Measurements from ENCODE around the gene GTF2H1.
"Not testable (repeated sequence)": the region's sequence is repeated elsewhere in the genome, so short reads cannot be mapped to it uniquely, and the experiment has no call there.

GTF2H1 gene

DNA sequence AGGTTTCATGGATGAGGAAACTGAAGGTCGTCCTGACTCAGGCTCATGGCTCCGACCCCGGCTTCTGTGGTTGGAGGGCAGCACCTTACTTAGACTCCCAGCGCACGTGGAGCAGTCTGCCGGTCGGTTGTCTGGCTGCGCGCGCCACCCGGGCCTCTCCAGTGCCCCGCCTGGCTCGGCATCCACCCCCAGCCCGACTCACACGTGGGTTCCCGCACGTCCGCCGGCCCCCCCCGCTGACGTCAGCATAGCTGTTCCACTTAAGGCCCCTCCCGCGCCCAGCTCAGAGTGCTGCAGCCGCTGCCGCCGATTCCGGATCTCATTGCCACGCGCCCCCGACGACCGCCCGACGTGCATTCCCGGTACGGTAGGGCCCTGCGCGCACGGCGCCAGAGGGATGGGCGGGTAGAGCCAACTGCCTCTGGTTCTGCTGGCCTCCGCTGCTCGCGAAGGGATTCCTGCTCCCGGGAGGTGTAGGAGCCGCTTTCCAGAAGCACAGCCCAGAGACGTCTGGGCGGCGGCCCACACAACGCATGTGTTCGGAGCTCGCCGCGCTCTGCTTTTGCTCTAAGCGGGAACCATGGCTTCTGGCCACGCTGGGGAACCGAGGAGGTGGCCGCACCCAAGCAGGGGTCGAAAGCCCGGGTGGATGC, 72.0 kb downstream of the GTF2H1 start, which contains the start of gene LDHA:
Gene LDHA (plus strand): TSS at position 289 of the 653 bp plus-strand sequence. CDS start 2,280 bp downstream, outside the sequence.
- peak; percentile 83 for DNase-seq (ENCODE audit: low read depth)
- no peak for TF ChIP-seq CTCF (IDR thresholded peaks at IDR 0.05; ENCODE audit: low read depth, low read length, missing control alignments)
- H3K4me3 ChIP-seq (ENCODE audit: low read depth, low read length), result peak within 1 kb of the TSS; percentile 96
- in situ Hi-C loops (cut with HindIII; ENCODE audit: low sequenced_read_pairs), result no loop called here

DNA sequence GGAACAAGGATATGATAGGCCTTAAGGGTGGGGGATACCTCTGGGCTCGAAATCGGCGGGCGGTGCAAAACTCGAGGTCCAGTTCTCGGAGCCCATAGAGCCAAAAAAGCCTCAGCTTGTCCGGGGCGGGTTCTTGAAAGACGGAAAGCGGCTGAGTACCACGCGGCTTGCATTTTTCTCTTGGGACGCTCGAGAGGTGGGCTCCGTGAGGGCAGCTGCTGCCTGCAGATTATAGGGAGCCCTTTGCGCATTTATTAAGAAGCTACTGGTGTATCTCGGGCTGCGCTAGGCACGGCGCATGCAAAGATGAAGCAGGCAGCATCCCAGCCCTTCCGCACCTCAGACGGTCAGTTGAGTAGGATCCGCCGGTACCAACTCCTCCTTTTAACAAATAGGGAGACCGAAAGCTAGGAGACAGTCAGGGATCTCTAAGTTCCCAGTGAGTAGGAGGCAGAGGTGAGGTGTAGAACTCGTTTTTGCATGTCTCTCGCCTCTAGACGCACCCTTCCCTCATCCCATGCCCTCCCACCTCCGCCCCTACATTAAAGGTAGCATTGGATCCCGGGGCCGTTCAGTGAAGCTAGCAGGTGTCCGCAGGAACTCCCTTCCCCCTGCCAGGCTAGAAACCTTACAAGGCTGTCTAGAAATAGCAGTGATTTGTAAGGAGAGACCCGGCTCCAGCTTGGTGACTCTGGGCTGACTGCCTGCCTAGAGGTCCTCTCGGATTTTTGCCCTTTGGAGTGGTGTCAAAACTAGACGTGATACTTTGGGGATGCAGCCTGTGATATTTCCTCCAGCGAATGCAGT, 72.8 kb downstream of the GTF2H1 start:
- DNase-seq (ENCODE audit: low read depth), result no peak
- in situ Hi-C loops (cut with HindIII; ENCODE audit: low sequenced_read_pairs), result no loop called here
- H3K4me3 ChIP-seq (ENCODE audit: low read depth, low read length), result peak overlapping the region; percentile 96
- no peak for TF ChIP-seq CTCF (IDR thresholded peaks at IDR 0.05; ENCODE audit: low read depth, low read length, missing control alignments)

DNA sequence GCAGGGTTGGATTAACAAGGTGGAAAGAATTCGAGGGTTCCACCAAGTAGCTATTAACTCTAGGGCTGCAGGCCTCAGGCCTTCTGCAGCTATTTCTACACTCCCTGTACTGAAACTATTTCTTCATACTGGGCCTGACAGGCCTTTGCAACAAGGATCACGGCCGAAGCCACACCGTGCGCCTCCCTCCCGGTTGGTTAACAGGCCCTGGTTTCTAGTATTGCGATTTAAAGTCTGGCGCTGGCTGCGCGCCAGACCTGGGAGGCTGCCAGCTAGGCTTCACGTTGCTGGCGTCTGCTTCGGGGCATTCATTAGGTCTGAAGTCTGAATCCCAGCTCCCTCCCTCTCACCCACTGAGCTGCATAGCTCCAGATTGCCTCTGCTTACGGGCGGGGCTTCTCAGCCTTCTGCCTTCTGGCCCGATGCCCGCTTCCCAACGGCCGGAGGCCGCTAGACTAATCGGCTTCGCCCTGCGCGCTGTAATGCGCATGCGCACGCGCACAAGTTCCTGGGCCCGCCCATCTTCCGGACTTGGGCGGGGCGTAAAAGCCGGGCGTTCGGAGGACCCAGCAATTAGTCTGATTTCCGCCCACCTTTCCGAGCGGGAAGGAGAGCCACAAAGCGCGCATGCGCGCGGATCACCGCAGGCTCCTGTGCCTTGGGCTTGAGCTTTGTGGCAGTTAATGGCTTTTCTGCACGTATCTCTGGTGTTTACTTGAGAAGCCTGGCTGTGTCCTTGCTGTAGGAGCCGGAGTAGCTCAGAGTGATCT, 73.6 kb downstream of the GTF2H1 start:
- no peak for TF ChIP-seq CTCF (IDR thresholded peaks at IDR 0.05; ENCODE audit: low read depth, low read length, missing control alignments)
- DNase-seq (ENCODE audit: low read depth), result peak; percentile 98
- in situ Hi-C loops (cut with HindIII; ENCODE audit: low sequenced_read_pairs), result no loop called here
- H3K4me3 ChIP-seq (ENCODE audit: low read depth, low read length), result peak overlapping the region; percentile 96

DNA sequence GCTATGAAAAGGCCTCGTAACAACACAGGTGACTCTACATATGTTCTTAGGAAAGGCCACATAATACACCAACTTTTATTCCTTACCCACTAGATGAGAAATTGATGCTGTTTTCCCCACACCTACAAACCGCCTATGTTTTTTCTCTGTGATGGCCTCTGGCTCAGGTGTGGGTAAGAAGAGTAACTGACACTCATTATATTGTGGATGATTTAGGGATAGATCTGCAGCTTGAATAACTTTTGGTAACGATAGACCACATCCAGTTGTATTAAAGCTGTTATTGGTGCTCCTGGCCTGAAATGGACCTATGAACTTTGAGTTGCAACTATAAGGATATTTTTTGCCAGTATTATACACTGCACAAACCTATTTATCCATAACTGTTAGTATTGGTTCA, 75.6 kb downstream of the GTF2H1 start:
- no peak overlapping the region for H3K4me3 ChIP-seq (ENCODE audit: low read depth, low read length)
- no peak for DNase-seq (ENCODE audit: low read depth)
- in situ Hi-C loops (cut with HindIII; ENCODE audit: low sequenced_read_pairs), result no loop called here
- TF ChIP-seq CTCF (IDR thresholded peaks at IDR 0.05; ENCODE audit: low read depth, low read length, missing control alignments), result no peak

GRCh38 chr11:18401077-18401476, 78.7 kb downstream of the GTF2H1 start:
- in situ Hi-C loops (cut with HindIII; ENCODE audit: low sequenced_read_pairs); DNase-seq (ENCODE audit: low read depth); H3K4me3 ChIP-seq (ENCODE audit: low read depth, low read length): not testable (repeated sequence)

GRCh38 chr11:18404062-18404461, 81.7 kb downstream of the GTF2H1 start:
- no peak overlapping the region for H3K4me3 ChIP-seq (ENCODE audit: low read depth, low read length)
- in situ Hi-C loops (cut with HindIII; ENCODE audit: low sequenced_read_pairs), result no loop called here
- no peak for TF ChIP-seq CTCF (IDR thresholded peaks at IDR 0.05; ENCODE audit: low read depth, low read length, missing control alignments)
- no peak for DNase-seq (ENCODE audit: low read depth)

- H3K4me3 ChIP-seq (ENCODE audit: low read depth, low read length); DNase-seq (ENCODE audit: low read depth); in situ Hi-C loops (cut with HindIII; ENCODE audit: low sequenced_read_pairs): not testable (repeated sequence)
Observed at GRCh38 chr11:18407400-18407799, 85.0 kb downstream of the GTF2H1 start.
